AG04450 (cell line): Measurements from ENCODE around the gene SPSB3. TPM values are rescaled to one million over a fixed set of nuclear protein-coding genes. Genes with fewer than 3 reads are reported as not detected.

ENCODE experiments used
- CTCF ChIA-PET: fragments of 300-600, 350-600 bp; formaldehyde crosslinking; extraction: SDS; loops from one replicate; lab custom pipeline; 2022; ENCODE audit warnings: antibody characterized with exemption, inconsistent platforms; lab: Charles Lee
- POLR2A ChIA-PET: fragments of 350-600 bp; formaldehyde crosslinking; extraction: SDS; loops from one replicate; lab custom pipeline; 2021; ENCODE audit warnings: antibody characterized with exemption, inconsistent platforms; lab: Yijun Ruan, JAX
- DNase-seq: peaks from one replicate; pipeline ENCODE4 v3.0.0-alpha.2; 2011; ENCODE audit warnings: low read depth, low spot score
- H3K27ac ChIP-seq: one replicate; pipeline ENCODE4 v1.5.1; 2012; ENCODE audit warnings: low read depth, low read length, control low read depth
- H3K27me3 ChIP-seq: one replicate; pipeline ENCODE4 v1.6.0; 2012; ENCODE audit warnings: low read length; ENCODE audit not compliant: control insufficient read depth, insufficient read depth
- H3K4me3 ChIP-seq: 2 replicates; pipeline ENCODE4 v1.5.1; 2011; ENCODE audit warnings: mild to moderate bottlenecking, low read depth, low read length, control low read depth
- H3K9me3 ChIP-seq: 2 replicates; pipeline ENCODE4 v1.5.1; 2012; ENCODE audit warnings: low read length; ENCODE audit not compliant: control insufficient read depth, insufficient read depth
- polyA plus RNA-seq: library from polyadenylated mRNA; depleted of rRNA; stranded (reverse); fragments of >200 nt; gene quantifications from 2 replicates; pipeline ENCODE4 v1.2.3, GENCODE V29; 2011
- TF ChIP-seq, protein P1 (sequence below): IDR thresholded peaks from 2 replicates; pipeline ENCODE4 v1.5.1; 2011; ENCODE audit warnings: low read depth, low read length, control low read depth, inconsistent platforms

SPSB3 gene
- polyA plus RNA-seq, 1 experiment = 11.0 TPM

DNA sequence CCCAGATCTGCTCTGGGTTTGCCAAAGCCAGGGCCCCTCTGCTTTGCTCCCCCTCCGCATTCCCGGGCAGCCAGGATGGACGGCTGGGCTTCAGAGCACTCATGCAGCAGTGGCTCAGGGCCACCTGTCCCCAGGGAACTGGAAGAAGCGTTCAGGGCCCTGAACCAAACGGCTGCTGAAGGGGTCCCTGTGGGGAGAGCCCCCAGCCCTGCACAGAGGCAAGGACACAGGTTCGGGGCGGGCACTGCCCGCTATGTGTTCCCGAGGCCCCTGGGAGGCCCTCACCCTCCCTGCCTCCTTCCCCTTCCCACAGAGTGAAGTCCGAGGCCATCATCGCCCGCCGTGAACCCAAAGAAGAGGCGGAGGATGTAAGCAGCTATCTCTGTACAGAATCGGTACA, 21.5 kb downstream of the SPSB3 start:
- H3K4me3 ChIP-seq = no peak overlapping the region
- H3K27me3 ChIP-seq = no peaks in the 10 kb centered on the region
- DNase-seq = no peak
- TF ChIP-seq, protein P1, sequence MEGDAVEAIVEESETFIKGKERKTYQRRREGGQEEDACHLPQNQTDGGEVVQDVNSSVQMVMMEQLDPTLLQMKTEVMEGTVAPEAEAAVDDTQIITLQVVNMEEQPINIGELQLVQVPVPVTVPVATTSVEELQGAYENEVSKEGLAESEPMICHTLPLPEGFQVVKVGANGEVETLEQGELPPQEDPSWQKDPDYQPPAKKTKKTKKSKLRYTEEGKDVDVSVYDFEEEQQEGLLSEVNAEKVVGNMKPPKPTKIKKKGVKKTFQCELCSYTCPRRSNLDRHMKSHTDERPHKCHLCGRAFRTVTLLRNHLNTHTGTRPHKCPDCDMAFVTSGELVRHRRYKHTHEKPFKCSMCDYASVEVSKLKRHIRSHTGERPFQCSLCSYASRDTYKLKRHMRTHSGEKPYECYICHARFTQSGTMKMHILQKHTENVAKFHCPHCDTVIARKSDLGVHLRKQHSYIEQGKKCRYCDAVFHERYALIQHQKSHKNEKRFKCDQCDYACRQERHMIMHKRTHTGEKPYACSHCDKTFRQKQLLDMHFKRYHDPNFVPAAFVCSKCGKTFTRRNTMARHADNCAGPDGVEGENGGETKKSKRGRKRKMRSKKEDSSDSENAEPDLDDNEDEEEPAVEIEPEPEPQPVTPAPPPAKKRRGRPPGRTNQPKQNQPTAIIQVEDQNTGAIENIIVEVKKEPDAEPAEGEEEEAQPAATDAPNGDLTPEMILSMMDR = no peak
- CTCF ChIA-PET = no interaction called here
- H3K27ac ChIP-seq = no peak overlapping the region
- POLR2A ChIA-PET = no interaction called here
- no peaks in the 10 kb centered on the region; the same call in 1 of the 2 replicates for H3K9me3 ChIP-seq

DNA sequence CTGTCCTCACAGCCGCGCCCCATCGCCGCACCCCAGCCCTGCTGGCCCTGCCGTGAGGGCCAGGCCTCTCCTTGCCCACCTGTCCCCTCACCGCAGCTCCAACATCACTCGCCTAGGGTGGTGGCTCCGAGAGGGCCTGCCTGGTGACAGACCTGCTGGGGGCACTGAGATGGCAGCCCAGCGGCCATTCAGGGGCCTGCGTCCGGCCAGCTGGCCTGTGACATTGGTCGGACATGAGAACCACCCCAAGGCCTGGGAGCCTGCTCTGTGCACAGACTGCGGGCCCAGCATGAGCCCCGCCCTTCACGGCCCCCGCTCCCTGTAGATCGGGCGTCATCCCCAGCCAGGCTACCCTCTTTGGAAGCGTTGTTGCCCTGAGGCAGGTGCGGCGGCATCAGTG, 22.9 kb downstream of the SPSB3 start:
- TF ChIP-seq, protein P1 = no peak
- Histone ChIP-seq H3K27me3 (no peaks in the 10 kb centered on the region), H3K9me3 (no peaks in the 10 kb centered on the region; the same call in 1 of the 2 replicates), H3K4me3 (no peak overlapping the region), H3K27ac (no peak overlapping the region)
- POLR2A ChIA-PET = no interaction called here
- CTCF ChIA-PET = no interaction called here
- DNase-seq = no peak

DNA sequence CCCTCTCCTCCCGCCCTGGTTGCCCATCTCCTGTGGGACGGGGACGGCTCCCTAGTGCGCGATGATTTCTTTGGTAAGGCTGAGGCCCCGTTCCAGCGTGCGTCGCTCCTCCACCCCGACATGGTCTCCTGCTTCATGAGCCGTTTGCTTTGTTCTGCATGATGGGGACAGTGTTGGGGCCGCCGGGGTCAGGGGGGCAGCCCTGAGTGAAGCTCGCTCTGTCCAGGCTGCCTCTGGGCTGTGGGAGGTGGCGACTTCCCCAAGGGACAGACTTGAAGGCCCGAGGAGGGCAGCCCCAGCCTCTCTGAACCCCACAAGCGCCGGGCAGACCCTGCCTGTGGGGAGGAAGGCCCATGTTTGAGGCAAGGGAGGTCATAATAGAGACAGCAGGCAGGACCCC, 23.4 kb downstream of the SPSB3 start:
- TF ChIP-seq, protein P1 = no peak
- Histone ChIP-seq H3K9me3 (no peaks in the 10 kb centered on the region; the same call in 1 of the 2 replicates), H3K4me3 (no peak overlapping the region), H3K27ac (no peak overlapping the region), H3K27me3 (no peaks in the 10 kb centered on the region)
- DNase-seq = no peak
- ChIA-PET POLR2A (no interaction called here), CTCF (no interaction called here)

DNA sequence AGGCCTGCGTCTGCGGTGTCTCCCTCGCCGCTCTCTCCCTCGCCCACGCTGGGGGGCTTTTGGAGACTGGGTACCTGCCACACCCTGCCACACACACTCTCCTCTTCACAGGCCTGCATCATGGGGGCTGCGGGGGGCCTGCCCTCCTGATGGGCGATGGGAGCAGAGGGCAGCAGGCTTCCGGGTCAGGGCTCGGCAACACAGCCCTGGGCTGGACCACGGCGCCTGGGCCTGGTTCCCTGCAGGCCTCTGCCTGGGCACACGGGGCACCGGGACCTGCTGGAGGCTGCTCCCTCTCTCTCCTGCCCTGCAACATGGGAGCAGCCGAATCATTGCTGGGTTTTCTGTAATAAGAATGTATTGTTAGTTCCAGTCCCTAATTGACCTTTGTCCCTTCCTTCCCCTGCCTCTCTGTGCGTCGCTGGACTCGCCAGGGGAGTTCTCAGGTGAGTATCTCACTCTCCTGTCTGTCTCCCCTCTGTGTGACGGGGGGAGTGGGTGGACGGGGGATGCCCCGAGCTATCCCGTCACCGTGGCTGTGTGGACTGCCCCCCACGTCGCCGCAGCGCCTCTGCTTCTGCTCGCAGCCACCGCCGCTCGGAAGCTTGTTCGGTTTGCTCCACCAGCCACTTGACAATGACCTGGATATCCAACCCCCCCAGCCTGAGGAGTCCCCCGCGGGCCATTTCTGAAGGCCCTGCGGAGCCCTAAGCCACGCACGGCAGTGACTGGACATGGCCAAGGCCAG, 24.5 kb downstream of the SPSB3 start:
- CTCF ChIA-PET = no interaction called here

DNA sequence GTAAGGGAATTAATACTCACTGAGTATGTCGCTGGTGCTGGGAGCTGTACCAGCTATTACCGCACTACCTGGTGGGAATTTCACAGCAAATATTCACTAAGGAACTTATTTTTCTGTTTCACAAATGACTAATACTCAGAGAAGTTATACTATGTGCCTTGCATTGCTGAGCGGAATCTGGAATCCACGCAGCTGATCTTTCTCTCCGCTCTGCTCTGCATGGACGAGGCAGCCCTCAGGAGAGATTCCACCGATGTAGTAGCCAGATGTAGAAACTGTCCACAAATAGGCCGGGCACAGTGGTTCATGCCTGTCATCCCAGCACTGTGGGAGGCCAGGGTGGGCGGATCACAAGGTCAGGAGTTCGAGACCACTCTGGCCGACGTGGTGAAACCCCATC, 28.2 kb downstream of the SPSB3 start:
- TF ChIP-seq, protein P1 = no peak
- DNase-seq = no peak

More for the DNA sequence above, 24.5 kb downstream of the SPSB3 start:
- POLR2A ChIA-PET = no interaction called here
- H3K27ac ChIP-seq = no peak overlapping the region
- DNase-seq = no peak
- no peaks in the 10 kb centered on the region for H3K27me3 ChIP-seq
- TF ChIP-seq, protein P1 = no peak
- no peak overlapping the region for H3K4me3 ChIP-seq
- H3K9me3 ChIP-seq = no peaks in the 10 kb centered on the region; the same call in 1 of the 2 replicates

More for the DNA sequence above, 28.2 kb downstream of the SPSB3 start:
- Histone ChIP-seq H3K27ac (no peak overlapping the region), H3K9me3 (no peaks in the 10 kb centered on the region; the same call in 1 of the 2 replicates), H3K27me3 (no peaks in the 10 kb centered on the region), H3K4me3 (no peak overlapping the region)
- ChIA-PET CTCF (interaction anchor here (1.8 kb wide), 1 partner anchor 31 kb away, joined by 5 read pairs; no protein-coding TSS in a partner anchor), POLR2A (no interaction called here)
